Endodermal cell (in vitro differentiated cells): Measurements from ENCODE around the gene LONRF2. TPM values are rescaled to one million over a fixed set of nuclear protein-coding genes. Genes with fewer than 3 reads are reported as not detected.

Source experiments
- DNase-seq: peaks from one replicate; pipeline ENCODE4 v3.0.0-alpha.2; 2017
- H3K27ac ChIP-seq: 2 replicates; pipeline ENCODE4 v1.5.1; 2013; ENCODE audit warnings: mild to moderate bottlenecking, low read depth, low read length, moderate library complexity
- H3K27me3 ChIP-seq: 2 replicates; pipeline ENCODE4 v1.6.1; 2013; ENCODE audit warnings: mild to moderate bottlenecking, low read length, moderate library complexity; ENCODE audit not compliant: insufficient read depth, control insufficient read depth, poor library complexity, severe bottlenecking
- H3K36me3 ChIP-seq: 2 replicates; pipeline ENCODE4 v1.7.0; 2013; ENCODE audit warnings: mild to moderate bottlenecking, low read length, moderate library complexity; ENCODE audit not compliant: control insufficient read depth, insufficient read depth
- H3K4me1 ChIP-seq: one replicate; pipeline ENCODE4 v1.7.0; 2013; ENCODE audit warnings: low read length; ENCODE audit not compliant: control insufficient read depth, insufficient read depth
- H3K4me3 ChIP-seq: 2 replicates; pipeline ENCODE4 v1.5.1; 2013; ENCODE audit warnings: mild to moderate bottlenecking, low read length, moderate library complexity
- H3K9ac ChIP-seq: 2 replicates; pipeline ENCODE4 v1.6.1; 2013; ENCODE audit warnings: mild to moderate bottlenecking, low read length, moderate library complexity; ENCODE audit not compliant: poor library complexity, severe bottlenecking; ENCODE audit errors: extremely low read depth
- H3K9me3 ChIP-seq: 2 replicates; pipeline ENCODE4 v1.6.1; 2013; ENCODE audit warnings: mild to moderate bottlenecking, low read length, moderate library complexity; ENCODE audit not compliant: control insufficient read depth
- H3K27ac Mint-ChIP-seq: 2 replicates; pipeline ENCODE4 v1.8.0; 2020; ENCODE audit warnings: mixed read lengths
- H3K27me3 Mint-ChIP-seq: 2 replicates; pipeline ENCODE4 v1.8.0; 2021; ENCODE audit warnings: mild to moderate bottlenecking, mixed read lengths; ENCODE audit not compliant: insufficient read depth
- H3K36me3 Mint-ChIP-seq: 2 replicates; pipeline ENCODE4 v1.8.0; 2020; ENCODE audit warnings: low read depth, mixed read lengths
- H3K4me1 Mint-ChIP-seq: 2 replicates; pipeline ENCODE4 v1.8.0; 2020; ENCODE audit warnings: mixed read lengths
- H3K4me3 Mint-ChIP-seq: 2 replicates; pipeline ENCODE4 v1.8.0; 2020; ENCODE audit warnings: mild to moderate bottlenecking, moderate library complexity, mixed read lengths
- H3K9me3 Mint-ChIP-seq: 2 replicates; pipeline ENCODE4 v1.8.0; 2020; ENCODE audit warnings: mild to moderate bottlenecking, mixed read lengths
- WGBS, 2 experiments: methylation state at CpG; one replicate each; pipeline versions ENCODE4 v1.1.5 to v1.1.7; 2013; ENCODE audit warnings: missing lambda C conversion rate in 2 of 2, mixed read lengths in 1 of 2; ENCODE audit not compliant: insufficient coverage in 1 of 2, insufficient read length in 1 of 2; 5-methylcytosine and 5-hydroxymethylcytosine counted together
- total RNA-seq, 2 donors: library from RNA; stranded (reverse); fragmentation: NEBNext Ultra II Directional in 1 of 2; extraction: Animal tissue kit (Norgen Biotek cat#: 25700) in 1 of 2; gene quantifications; 2 replicates in 1 of 2; 3 replicates in 1 of 2; pipeline ENCODE4 v1.2.1, GENCODE V29; 2021
- TF ChIP-seq, protein P1 (sequence below): fragments of 200-600 bp; sonication (generic); conservative IDR thresholded peaks from 2 replicates; pipeline ENCODE4 v1.5.0; 2021; ENCODE audit warnings: antibody characterized with exemption, mild to moderate bottlenecking

Gene LONRF2
- total RNA-seq, 2 donors from 2014 or later = 0.40 to 0.71 TPM

DNA sequence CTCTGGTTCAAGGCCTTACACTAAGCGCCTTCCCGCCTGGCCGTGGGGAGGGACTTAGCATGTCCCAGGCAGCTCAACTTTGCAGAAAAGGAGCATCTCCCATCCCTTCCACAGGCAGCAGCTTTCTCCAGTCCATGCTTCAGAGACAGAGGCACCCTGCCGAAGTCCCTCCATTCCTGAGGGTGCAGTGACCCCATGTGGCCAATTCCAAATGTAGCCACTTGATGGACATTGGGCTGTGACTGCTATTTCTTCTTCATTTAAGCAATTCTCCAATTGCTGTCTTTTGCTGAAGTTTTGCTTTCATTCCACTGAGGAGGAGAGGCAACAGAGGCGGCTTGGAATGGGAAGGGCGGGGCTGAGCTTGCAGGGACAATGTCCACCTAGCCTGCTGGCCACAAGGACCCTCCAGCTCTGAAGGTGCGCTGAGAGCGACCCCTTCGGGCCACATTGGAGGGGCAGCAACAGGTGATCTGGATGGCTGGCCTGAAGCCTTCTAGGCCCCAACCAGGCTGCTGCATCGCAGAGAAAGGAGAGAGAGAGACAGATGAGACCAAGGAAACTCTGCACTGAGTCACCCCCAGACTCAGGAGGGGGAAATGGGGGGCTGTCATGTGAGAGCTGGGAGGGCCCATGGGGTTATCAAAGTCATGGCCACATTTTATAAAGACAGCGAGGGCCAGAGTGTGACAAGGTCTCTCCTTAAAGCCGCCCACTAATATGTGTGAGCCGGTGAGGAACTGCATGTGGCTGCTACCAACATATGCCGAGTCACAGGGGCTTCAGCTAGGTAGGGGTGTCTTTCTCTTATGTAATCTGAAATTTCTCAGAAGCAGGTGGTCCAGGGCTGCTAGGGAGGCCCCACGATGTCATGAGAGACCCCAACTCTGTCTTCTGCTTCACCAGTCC is 61.3 kb downstream of the LONRF2 start:
- Histone ChIP-seq H3K36me3 (no peaks in the 10 kb centered on the region), H3K4me1 (no peaks in the 10 kb centered on the region), H3K9ac (no peak overlapping the region), H3K27ac (no peak overlapping the region), H3K4me3 (no peak overlapping the region), H3K9me3 (no peaks in the 10 kb centered on the region), H3K27me3 (no peaks in the 10 kb centered on the region)
- Mint-ChIP-seq H3K9me3 (no peaks in the 10 kb centered on the region), H3K36me3 (no peaks in the 10 kb centered on the region), H3K4me1 (no peaks in the 10 kb centered on the region), H3K27me3 (peaks cover 1% of the 10 kb centered on the region), H3K4me3 (no peak overlapping the region), H3K27ac (no peak overlapping the region)
- WGBS, 2 experiments = 81 to 87% methylated on average over 9 to 15 of the region's 15 CpGs
- TF ChIP-seq, protein P1, sequence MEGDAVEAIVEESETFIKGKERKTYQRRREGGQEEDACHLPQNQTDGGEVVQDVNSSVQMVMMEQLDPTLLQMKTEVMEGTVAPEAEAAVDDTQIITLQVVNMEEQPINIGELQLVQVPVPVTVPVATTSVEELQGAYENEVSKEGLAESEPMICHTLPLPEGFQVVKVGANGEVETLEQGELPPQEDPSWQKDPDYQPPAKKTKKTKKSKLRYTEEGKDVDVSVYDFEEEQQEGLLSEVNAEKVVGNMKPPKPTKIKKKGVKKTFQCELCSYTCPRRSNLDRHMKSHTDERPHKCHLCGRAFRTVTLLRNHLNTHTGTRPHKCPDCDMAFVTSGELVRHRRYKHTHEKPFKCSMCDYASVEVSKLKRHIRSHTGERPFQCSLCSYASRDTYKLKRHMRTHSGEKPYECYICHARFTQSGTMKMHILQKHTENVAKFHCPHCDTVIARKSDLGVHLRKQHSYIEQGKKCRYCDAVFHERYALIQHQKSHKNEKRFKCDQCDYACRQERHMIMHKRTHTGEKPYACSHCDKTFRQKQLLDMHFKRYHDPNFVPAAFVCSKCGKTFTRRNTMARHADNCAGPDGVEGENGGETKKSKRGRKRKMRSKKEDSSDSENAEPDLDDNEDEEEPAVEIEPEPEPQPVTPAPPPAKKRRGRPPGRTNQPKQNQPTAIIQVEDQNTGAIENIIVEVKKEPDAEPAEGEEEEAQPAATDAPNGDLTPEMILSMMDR = peak; percentile 88
- peak; percentile 92 for DNase-seq

GRCh38 chr2:100259106-100259505 is 63.2 kb downstream of the LONRF2 start:
- no peak overlapping the region for H3K27ac Mint-ChIP-seq
- H3K9me3 Mint-ChIP-seq = no peaks in the 10 kb centered on the region
- Histone ChIP-seq H3K9ac (no peak overlapping the region), H3K4me3 (no peak overlapping the region), H3K27me3 (no peaks in the 10 kb centered on the region), H3K36me3 (no peaks in the 10 kb centered on the region), H3K9me3 (no peaks in the 10 kb centered on the region), H3K27ac (no peak overlapping the region), H3K4me1 (no peaks in the 10 kb centered on the region)
- peaks cover 1% of the 10 kb centered on the region for H3K27me3 Mint-ChIP-seq
- TF ChIP-seq, protein P1 = no peak
- DNase-seq = no peak
- no peaks in the 10 kb centered on the region for H3K4me1 Mint-ChIP-seq
- no peak overlapping the region for H3K4me3 Mint-ChIP-seq
- 90 to 94% methylated on average over 8 of the region's 8 CpGs for WGBS, 2 experiments
- H3K36me3 Mint-ChIP-seq = no peaks in the 10 kb centered on the region

DNA sequence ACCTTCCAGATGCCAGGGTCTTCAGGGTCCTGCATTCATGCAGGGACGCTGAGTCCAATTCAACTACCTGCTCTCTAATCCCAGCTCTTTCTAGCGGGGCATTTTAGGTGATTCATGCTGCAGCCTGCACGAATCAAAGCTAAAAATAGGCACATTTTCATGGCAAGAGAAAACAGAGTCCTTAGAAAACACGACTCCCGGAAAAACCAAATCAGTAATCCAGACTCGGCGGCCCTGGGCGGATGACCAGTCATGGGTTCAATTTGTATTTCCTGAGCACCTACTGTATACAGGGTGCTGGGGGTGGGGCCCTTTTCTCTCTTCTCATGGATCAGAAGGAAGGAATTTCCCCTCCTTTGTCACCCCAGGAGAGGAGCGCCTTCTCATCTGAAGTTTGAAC is 64.4 kb downstream of the LONRF2 start:
- TF ChIP-seq, protein P1 = no peak
- no peaks in the 10 kb centered on the region for H3K36me3 ChIP-seq
- no peaks in the 10 kb centered on the region for H3K27me3 ChIP-seq
- no peak overlapping the region for H3K4me3 ChIP-seq
- H3K27ac ChIP-seq = no peak overlapping the region
- H3K9ac ChIP-seq = no peak overlapping the region
- 95 to 96% methylated on average over 5 to 9 of the region's 9 CpGs for WGBS, 2 experiments
- H3K9me3 ChIP-seq = no peaks in the 10 kb centered on the region
- no peak for DNase-seq
- Mint-ChIP-seq H3K36me3 (no peaks in the 10 kb centered on the region), H3K9me3 (no peaks in the 10 kb centered on the region), H3K4me3 (no peak overlapping the region), H3K27ac (no peak overlapping the region), H3K27me3 (peaks cover 1% of the 10 kb centered on the region), H3K4me1 (no peaks in the 10 kb centered on the region)
- no peaks in the 10 kb centered on the region for H3K4me1 ChIP-seq
